ENCODE data around the gene ZSCAN30. TPM values are rescaled to one million over a fixed set of nuclear protein-coding genes. Genes with fewer than 3 reads are reported as not detected.

ZSCAN30 gene
- total RNA-seq, 2 experiments from 2014 or later = 12.9 to 18.1 TPM

DNA sequence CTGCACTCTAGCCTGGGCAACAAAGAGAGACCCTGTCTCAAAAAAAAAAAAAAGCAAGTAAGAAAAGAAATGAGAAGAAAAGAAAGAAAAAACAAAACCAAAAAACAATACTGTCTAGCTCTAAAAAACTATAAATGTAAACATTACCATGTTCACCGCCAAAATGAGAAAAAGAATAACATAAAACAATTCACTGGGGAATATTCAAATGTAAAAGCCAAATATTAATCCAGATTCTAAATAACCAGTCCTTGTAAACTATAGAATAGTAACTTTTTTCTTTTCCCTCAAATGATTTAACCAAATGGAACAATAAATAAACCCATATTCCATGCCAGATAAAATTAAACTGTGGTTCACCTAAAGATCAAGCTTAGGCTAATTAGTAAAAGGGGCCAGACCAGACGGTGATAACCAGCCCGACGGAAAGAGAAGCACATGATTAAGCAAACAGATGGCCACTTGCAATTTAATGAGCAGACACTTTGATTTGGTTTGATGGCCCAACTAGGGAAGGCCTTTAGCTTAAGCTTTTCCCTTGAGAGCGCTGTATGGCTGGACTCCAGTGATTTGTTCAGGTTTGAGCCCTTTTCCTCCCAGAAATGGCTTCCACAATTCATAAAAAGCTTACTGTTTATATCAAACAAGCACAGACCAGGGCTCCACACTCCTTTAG, 88.6 kb downstream of the ZSCAN30 start:
- H3K27ac Mint-ChIP-seq = no peak overlapping the region
- CTCF ChIA-PET = no interaction called here
- ATAC-seq (no peak), DNase-seq (no peak)
- no peaks in the 10 kb centered on the region for H3K4me1 Mint-ChIP-seq
- H3K27me3 Mint-ChIP-seq = peaks cover 13% of the 10 kb centered on the region
- H3K36me3 Mint-ChIP-seq = peaks cover 6% of the 10 kb centered on the region
- peaks cover 5% of the 10 kb centered on the region for H3K9me3 Mint-ChIP-seq (ENCODE audit: low read depth)
- no peak overlapping the region for H3K4me3 Mint-ChIP-seq

Other genes with a start within 250 kb of the ZSCAN30 start
- gene MAPRE2, start 248.8 kb downstream of the ZSCAN30 start, total RNA-seq = 10 to 100 TPM; 40.2 to 49.0 TPM
- gene ZNF397, start 49.2 kb downstream of the ZSCAN30 start, total RNA-seq = 10 to 100 TPM; 10.8 to 13.1 TPM
- gene ZNF24, start 54.2 kb upstream of the ZSCAN30 start, total RNA-seq = 10 to 100 TPM; 44.2 to 51.7 TPM
- 1 to 10 TPM in 1 of 2 experiments, under 1 TPM in 1; 0.70 to 1.1 TPM for gene ZNF396, start 87.1 kb upstream of the ZSCAN30 start, total RNA-seq
- gene INO80C, start 207.7 kb upstream of the ZSCAN30 start, total RNA-seq = 10 to 100 TPM; 18.5 TPM

All from activated CD8-positive, alpha-beta memory T cell treated with anti-CD3 and anti-CD28 coated beads, Interleukin-2, amount 10 ng/mL, durations not matched to agents 7 days and 5 days (primary cell).